ENCODE measurements around the gene OVOL1.

Gene OVOL1

GRCh38 chr11:65777241-65777640 lies 9.6 kb upstream of the OVOL1 start:
- in situ Hi-C loops (cut with HindIII; ENCODE audit: low sequenced_read_pairs): no loop called here

DNA sequence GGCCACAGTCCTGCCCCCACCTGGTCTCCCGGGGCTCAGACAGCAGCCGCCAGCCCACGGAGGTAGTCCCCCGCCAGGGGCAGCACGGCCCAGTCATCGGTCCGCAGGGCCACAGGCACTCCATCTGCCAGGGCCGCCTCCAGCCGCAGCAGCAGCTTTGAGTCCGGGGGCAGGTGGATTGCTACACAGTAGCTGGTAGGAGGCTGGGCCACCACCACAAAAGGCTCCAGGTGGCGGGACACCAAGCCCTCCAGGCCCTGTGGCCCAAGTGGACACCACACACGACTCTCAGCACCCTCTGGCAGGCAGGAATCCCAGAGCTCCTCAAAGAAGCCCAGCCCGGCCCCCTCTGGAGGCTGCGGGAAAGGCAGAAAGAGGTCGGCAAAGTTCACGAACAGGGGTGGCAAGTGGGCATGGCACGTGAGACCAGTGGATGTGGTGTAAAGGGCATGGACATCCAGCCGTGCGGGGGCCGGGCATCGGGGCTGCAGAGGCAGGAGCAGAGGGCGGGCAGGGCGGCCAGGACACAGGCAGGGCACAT lies 9.0 kb upstream of the OVOL1 start:
- in situ Hi-C loops (cut with HindIII; ENCODE audit: low sequenced_read_pairs): no loop called here

DNA sequence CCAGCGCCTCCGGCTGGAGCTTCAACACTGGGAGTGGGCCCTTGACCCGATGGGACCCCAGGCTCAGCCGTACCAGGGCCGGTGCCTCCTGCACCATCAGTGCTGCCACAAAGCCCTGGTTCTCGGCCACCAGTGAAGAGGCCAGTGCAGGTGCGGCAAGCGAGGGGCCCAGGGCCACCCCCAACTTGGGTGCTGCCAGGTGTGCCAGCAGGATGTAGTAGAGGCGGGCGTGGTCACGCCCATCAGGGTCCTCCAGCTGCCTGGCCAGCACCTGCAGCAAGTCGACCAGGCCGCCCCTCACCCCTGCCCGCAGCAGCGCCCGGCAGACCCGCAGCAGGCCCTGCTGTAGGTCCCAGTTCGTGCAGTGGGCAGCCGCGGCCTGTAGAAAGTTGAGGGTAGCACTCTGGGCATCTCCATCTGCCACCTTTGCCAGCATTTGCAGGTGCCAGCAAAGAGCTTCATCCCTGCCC lies 8.4 kb upstream of the OVOL1 start:
- in situ Hi-C loops (cut with HindIII; ENCODE audit: low sequenced_read_pairs): no loop called here

DNA sequence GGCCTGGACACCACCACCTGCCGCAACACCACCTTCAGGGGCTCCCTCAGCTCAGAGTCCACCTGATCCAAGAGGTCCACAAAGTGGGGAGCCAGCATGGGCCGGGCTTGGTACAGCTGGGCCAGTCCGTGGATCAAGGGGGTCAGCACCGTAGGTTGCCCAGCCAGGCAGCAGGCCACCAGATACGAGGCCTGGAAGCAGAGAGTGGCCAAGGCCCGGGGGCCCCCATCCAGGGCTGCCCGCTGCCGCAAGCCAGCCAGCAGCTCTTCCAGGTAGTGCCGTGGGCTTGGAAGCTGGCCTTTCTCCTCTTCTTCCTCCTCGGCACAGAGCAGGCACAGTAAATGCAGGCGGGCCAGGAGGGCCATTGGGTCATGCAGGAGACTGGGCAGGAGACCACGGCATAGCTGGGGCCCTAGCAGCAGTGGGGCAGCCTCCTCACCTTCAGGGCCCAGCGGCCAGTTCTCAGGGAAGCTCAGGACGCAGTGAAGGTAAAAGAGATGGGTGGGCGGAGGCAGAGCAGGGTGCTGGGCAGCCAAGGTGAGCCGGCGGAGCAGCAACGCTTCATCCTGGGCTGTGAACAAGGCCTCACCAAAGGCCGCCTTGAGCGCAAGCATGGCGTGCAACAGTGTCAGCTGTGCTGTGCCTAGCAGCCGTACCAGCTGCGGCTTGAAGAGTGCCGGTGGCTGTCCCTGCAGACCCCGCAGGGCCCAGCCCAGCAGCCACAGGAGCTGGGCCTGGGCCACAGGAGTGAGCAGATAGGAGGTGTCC lies 7.8 kb upstream of the OVOL1 start:
- in situ Hi-C loops (cut with HindIII; ENCODE audit: low sequenced_read_pairs): no loop called here

DNA sequence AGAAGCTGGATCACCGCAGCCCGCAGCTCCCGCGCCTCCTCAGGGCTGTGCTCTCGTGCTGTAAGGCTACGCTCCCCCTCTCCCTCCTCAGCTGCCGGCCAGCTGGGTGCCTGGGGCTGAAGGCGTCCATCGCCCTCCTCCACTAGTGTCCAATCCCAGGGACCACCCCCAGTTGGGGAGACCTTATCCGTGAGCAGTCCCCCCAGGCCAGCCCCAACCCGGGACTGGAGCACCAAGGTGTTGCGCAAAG lies 7.3 kb upstream of the OVOL1 start:
- in situ Hi-C loops (cut with HindIII; ENCODE audit: low sequenced_read_pairs): no loop called here

GRCh38 chr11:65779919-65780769 lies 6.7 kb upstream of the OVOL1 start:
- in situ Hi-C loops (cut with HindIII; ENCODE audit: low sequenced_read_pairs): no loop called here

DNA sequence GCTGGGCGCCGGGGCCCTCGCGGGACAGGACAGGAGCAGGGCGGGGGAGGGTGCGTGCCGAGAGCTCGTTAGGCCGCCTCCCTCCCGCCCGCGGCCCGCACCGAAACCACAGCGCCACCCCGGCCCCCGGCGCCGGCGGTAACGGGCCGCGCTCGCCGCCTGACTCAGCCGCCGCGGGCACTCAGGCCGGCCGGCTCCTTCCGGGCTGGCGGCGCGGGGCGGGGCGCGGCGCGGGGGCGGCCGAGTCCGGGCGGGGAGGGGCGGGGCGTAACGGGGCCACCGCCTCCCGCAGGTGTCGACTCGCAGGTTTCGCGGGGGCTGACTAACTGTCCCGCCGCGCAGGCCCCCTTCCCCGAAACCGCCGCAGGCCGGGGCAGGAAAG lies 6.1 kb upstream of the OVOL1 start, which contains the start of gene AP5B1:
Gene AP5B1, minus strand, starts transcription at position 207 of the 382 bp plus-strand sequence. CDS start 385 bp downstream, outside the sequence.
- in situ Hi-C loops (cut with HindIII; ENCODE audit: low sequenced_read_pairs): no loop called here

DNA sequence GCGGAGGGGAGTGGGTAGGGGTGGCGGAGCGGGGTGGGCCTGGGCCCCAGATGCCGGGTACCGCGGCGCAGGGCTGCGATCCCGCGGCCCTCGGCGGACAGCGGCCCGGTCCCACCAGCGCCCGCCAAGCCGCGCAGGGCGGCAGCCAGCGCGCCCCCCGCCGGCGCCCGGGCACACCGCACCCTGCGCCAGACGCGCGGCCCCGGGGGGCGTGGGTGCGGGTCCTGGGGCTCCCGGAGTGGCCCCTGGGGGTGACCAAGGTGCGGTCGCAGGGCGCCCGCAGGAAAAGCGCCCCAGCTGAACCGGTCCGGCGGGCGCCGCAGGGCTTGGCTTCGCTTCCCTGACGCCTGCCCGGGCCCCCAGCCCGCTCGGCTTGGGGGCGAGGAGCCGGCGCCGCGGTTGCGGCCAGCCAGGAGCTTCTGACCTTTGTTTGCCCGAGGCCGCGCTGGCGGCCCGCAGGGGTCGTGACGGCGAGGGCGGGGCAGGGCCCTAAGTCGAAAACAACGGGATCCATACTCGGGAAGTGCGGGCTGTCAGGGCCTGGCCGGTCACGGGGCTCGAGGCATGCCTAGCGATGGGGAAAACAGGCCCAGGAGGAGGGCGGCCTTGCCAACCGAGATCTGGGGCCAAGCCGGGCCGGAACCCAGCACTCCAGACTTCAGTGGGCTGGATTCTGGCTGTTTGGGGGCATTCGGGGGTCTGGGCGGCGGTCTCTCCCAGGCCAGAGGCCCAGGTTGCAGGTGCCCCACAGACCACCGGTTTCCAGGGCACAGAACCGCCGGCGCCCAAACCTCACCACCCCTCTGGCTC lies 5.5 kb upstream of the OVOL1 start:
- in situ Hi-C loops (cut with HindIII; ENCODE audit: low sequenced_read_pairs): no loop called here

DNA sequence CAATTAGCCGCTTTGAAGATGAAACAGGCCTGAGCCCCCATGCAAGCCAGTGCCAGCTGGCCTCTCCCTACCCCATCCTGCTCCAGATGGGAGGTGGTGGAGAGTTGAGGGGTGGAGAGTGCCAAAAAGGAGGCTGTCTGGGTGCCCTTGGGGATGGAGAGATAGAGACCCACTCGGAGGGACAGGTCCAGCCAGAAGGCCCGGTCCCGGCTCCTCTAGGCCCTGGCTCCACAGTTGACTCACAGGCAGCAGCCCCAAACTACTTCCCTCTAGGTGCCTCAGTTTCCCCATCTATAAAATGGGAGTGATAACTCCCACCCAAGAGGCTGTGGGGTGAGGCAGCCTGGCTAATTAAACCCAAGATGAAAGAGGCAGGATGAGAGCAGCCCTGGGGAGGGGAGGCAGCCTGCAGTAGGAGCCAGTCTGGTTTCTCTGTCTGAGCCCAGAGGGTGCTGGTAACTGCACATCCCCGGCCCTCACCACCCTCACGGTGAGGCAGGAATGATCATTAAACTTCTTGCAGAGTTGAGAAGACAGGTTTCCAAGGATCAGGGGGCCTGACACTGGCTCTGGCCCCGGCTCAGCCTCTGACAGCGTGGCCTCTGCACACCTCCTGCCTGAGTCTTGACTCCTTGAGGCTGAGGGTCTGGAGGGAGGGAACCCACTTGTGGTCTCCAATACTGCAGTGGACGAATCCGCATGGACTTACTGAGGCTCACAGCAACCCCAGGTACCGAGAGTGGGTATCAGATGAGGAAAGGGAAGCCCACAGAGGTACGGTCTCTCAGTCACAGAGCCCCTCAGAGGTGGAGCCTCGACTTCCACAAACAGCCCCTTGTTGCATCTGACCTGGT lies 4.7 kb upstream of the OVOL1 start:
- in situ Hi-C loops (cut with HindIII; ENCODE audit: low sequenced_read_pairs): no loop called here

DNA sequence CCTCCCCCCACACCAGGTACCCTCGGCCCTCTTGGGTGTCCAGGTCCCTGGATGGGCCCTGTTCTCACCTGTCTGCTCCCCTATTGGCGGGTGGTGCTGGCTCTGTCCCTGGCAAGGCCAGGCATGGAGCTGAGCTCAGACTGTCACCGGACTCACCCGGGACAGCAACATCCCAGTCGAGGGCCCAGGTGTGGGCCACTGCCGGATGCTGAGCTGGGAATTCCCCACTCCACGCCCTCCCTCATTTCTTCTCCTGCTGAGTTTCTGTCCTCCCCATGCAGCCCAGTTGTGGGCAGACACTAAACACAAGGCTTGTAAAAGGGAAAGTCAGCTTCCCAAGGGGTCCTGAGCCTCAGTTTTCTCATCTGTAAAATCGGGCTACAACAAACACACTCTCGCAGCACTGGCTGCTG lies 4.0 kb upstream of the OVOL1 start:
- in situ Hi-C loops (cut with HindIII; ENCODE audit: low sequenced_read_pairs): no loop called here

- in situ Hi-C loops (cut with HindIII; ENCODE audit: low sequenced_read_pairs): no loop called here
Observed at GRCh38 chr11:65785319-65786007, 1.4 kb upstream of the OVOL1 start.

- in situ Hi-C loops (cut with HindIII; ENCODE audit: low sequenced_read_pairs): no loop called here
Observed at GRCh38 chr11:65786008-65786785, 666 bp upstream of the OVOL1 start.

DNA sequence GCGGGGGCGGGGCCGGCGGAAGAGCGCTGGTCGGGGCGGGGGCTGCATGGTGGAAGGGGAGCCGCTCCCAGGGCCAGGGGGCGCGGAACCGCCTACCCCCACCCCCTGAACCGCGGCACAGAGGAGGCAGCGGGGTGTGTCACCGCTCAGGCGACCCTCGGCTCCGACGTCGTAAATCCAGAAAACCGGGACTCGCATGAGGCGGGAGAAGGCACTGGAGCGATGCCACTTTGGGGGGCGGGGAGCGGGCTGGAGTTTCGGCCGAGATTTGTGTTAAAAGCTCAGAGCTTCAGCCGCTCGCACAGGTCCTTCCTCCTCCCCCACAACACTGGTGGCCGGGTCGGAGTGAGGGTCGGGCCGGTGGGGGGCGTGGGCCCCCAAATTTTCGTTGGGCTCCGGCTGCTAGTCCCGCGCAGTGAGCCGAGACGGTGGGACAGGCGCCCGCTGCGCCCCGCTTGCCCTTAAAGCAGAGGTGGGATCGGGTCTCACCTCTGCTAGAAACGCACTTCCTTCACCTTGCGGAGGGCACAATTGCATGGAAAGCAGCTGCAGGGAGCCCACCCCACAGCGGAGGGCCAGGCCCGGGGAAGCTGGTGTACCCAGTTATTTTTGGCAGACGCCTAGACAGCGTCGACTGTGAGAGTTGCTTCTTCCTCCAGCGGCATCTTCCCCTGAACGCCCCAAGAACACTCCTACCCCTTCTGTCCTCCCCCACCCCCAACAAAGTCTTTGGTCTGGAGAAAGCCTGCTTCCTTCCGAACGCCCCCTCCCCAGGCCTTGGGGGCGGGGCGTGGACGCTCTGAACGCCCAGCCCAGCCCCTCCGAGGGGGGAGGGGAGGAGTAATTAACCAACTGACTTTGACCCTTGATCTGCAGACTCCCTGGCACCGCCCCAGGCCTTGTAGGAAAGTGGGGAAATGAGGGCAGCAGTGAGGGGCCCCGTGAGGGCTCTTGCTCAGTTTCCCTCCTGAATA lies 1.1 kb downstream of the OVOL1 start:
- in situ Hi-C loops (cut with HindIII; ENCODE audit: low sequenced_read_pairs): no loop called here

DNA sequence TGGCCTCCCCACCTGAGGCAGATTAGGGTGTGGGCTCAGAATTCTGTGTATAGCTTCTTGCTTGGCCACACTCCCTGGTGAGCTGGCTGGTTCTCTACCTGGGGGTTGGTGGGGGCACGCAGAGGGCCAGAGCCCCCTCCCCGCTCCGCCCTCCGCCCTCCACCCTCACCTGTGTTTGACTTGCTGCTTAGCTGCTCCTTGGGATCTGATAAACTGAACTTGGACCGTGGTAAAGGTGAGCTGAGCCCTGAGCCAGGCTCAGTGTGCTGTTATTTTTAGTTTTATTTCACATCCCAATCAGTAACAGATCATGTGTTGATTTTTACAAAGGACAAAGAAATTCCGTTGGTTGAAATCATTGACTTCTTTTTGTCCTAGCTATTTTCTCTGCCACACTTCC lies 2.0 kb downstream of the OVOL1 start:
- in situ Hi-C loops (cut with HindIII; ENCODE audit: low sequenced_read_pairs): no loop called here

- in situ Hi-C loops (cut with HindIII; ENCODE audit: low sequenced_read_pairs): no loop called here
Observed at GRCh38 chr11:65789230-65790103, 2.6 kb downstream of the OVOL1 start.

DNA sequence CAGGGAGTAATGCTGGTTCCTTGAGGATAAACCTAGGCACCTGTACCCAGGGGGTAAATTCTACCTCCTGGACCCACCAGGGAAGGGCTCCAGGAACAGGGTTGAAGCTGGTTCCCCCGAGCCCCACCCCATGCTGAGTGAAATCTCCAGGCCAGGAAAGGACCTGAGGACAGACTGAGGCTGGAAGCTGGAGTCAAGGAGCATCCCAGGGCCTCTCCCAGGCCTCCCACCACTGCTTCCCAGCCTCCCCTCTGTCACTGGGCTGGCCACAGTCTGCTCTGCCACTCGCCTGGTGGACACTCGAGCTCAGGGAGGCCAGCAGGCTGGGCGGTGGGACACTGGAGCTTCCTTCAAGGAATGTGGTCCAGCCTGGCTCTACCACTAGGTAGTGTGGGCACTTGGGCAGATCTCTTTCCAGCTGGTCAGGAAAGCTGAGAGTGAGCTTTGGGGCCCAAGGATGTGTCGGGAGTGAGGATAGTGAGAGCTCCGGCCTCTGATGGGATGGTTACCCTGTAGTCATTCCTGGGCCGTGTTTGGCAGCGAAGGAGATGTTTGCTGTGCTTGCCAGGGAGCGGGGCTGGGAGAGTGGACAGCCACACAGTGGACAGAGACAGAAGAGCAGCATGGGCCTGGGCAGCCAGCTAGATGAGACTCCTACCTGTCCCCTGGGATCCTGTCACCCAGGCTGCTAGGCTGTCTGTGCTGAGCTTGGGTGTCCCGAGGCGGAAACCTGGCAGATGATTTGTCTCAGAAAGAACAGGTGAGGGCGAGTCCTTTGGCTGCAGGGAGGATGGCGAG lies 3.4 kb downstream of the OVOL1 start:
- in situ Hi-C loops (cut with HindIII; ENCODE audit: low sequenced_read_pairs): no loop called here
